HepG2 (cell line): ENCODE results near the gene GIPC3. TPM values are rescaled to one million over a fixed set of nuclear protein-coding genes. Genes with fewer than 3 reads are reported as not detected.
A peak's percentile ranks its signal among the peaks of the same experiment; 100 is the strongest.

ENCODE experiments used
- ATAC-seq: fragments of 200-7000 bp; cut with Tn5 transposase; 3 replicates; pipeline ENCODE4 v1.9.1; 2020; ENCODE audit warnings: mild to moderate bottlenecking, moderate library complexity
- BruUV-seq: library from RNA; stranded (reverse); fragments of 400-500 nt; replicated peaks from 2 replicates; lab custom pipeline; 2021; lab: Mats Ljungman, UMichigan
- CTCF ChIA-PET: fragments of 300-600 bp; formaldehyde crosslinking; extraction: SDS; loops from one replicate; lab custom pipeline; 2021; ENCODE audit warnings: low total read pairs, inconsistent platforms, low intra/inter-chr PET ratio; lab: Yijun Ruan, JAX
- POLR2A ChIA-PET: fragments of 350-600 bp; sonication (Branson Sonifier 250); formaldehyde crosslinking; loops from one replicate; lab custom pipeline; 2020; ENCODE audit warnings: antibody characterized with exemption, inconsistent platforms; lab: Yijun Ruan, JAX
- DNase-seq: peaks from one replicate; pipeline ENCODE4 v3.0.0-alpha.2; 2015; ENCODE audit warnings: low spot score
- FAIRE-seq: peaks from 3 replicates; lab custom pipeline; 2011; peaks lifted over from hg19 to GRCh38; lab: Jason Lieb, UNC
- H2AFZ ChIP-seq: one replicate; pipeline ENCODE4 v1.6.1; 2011; ENCODE audit warnings: low read length, inconsistent platforms
- H3K27ac ChIP-seq: fragments of 300-600 bp; 3 replicates; pipeline ENCODE4 v1.8.0; 2011; ENCODE audit warnings: mixed run types, mild to moderate bottlenecking, mixed read lengths, low read length, inconsistent platforms; ENCODE audit not compliant: insufficient read depth; ENCODE audit errors: extremely low read length
- H3K27me3 ChIP-seq, 2 experiments: fragments of 200-600 bp in 1 of 2; 2 replicates in 1 of 2; 3 replicates in 1 of 2; pipeline versions ENCODE4 v1.6.0 to v1.8.0; 2011; ENCODE audit warnings: low read length in 2 of 2, mild to moderate bottlenecking in 2 of 2, moderate library complexity in 2 of 2, inconsistent platforms in 1 of 2; ENCODE audit not compliant: insufficient read depth in 2 of 2, control insufficient read depth in 1 of 2
- H3K36me3 ChIP-seq, 2 experiments: fragments of 200-600 bp in 1 of 2; replicated peaks in 1 of 2; 2 replicates in 1 of 2; 3 replicates in 1 of 2; pipeline versions ENCODE4 v1.5.1 to v1.8.0; 2011; ENCODE audit warnings: low read length in 2 of 2, inconsistent platforms in 1 of 2; ENCODE audit not compliant: insufficient read depth in 2 of 2, control insufficient read depth in 1 of 2
- H3K4me1 ChIP-seq: 2 replicates; pipeline ENCODE4 v1.5.1; 2012; ENCODE audit warnings: low read length, inconsistent platforms; ENCODE audit not compliant: insufficient read depth
- H3K4me2 ChIP-seq: 2 replicates; pipeline ENCODE4 v1.6.0; 2011; ENCODE audit warnings: low read depth, low read length, inconsistent platforms
- H3K4me3 ChIP-seq, 3 experiments: fragments of 200-600 bp in 1 of 3; sonication (generic), shearing (Covaris generic) in 1 of 3; replicated peaks in 1 of 3; 2 replicates each; pipeline ENCODE4 v1.5.1; 2011 to 2016; ENCODE audit warnings: low read length in 3 of 3, inconsistent platforms in 2 of 3, low read depth in 2 of 3, mild to moderate bottlenecking in 2 of 3, control low read depth in 1 of 3, mixed read lengths in 1 of 3; ENCODE audit not compliant: insufficient read depth in 1 of 3
- H3K79me2 ChIP-seq: one replicate; pipeline ENCODE4 v1.6.1; 2011; ENCODE audit warnings: low read length, inconsistent platforms; ENCODE audit not compliant: insufficient read depth
- H3K9ac ChIP-seq: 2 replicates; pipeline ENCODE4 v1.6.0; 2011; ENCODE audit warnings: mild to moderate bottlenecking, low read depth, low read length, inconsistent platforms; ENCODE audit not compliant: insufficient read depth
- H3K9me3 ChIP-seq: 2 replicates; pipeline ENCODE4 v1.5.1; 2012; ENCODE audit warnings: mild to moderate bottlenecking, low read length
- H4K20me1 ChIP-seq: 2 replicates; pipeline ENCODE4 v1.6.0; 2011; ENCODE audit warnings: inconsistent platforms, mild to moderate bottlenecking, low read length, moderate library complexity; ENCODE audit not compliant: insufficient read depth
- HNRNPL ChIP-seq: fragments of 200-400 bp; formaldehyde crosslinking; IDR thresholded peaks from 2 replicates; pipeline ENCODE4 v1.6.1; 2017; ENCODE audit warnings: mild to moderate bottlenecking, low read depth, low read length
- MXD4 ChIP-seq: IDR thresholded peaks from 2 replicates; pipeline ENCODE4 v1.6.1; 2016; ENCODE audit warnings: mild to moderate bottlenecking, missing biosample characterization, missing genetic modification reagents
- NFKB2 ChIP-seq: sonication (generic); formaldehyde crosslinking; IDR thresholded peaks from 2 replicates; pipeline ENCODE4 v1.4.0; 2020; ENCODE audit warnings: missing genetic modification reagents, borderline replicate concordance
- RBM39 ChIP-seq: fragments of 200-400 bp; formaldehyde crosslinking; IDR thresholded peaks from one replicate; pipeline ENCODE4 v1.6.1; 2018; ENCODE audit warnings: antibody characterized with exemption, mild to moderate bottlenecking, low read depth, low read length; ENCODE audit not compliant: poor library complexity, severe bottlenecking
- SALL1 ChIP-seq: sonication (generic); formaldehyde crosslinking; IDR thresholded peaks from 2 replicates; pipeline ENCODE4 v1.8.0; 2022; ENCODE audit warnings: mild to moderate bottlenecking, missing genetic modification reagents
- SP5 ChIP-seq: IDR thresholded peaks from 2 replicates; pipeline ENCODE4 v1.6.1; 2016; ENCODE audit warnings: low read depth, borderline replicate concordance
- TMF1 ChIP-seq: sonication (generic); formaldehyde crosslinking; IDR thresholded peaks from 2 replicates; pipeline ENCODE4 v1.8.1; 2022; ENCODE audit warnings: low read depth, missing genetic modification reagents
- ZNF160 ChIP-seq: sonication (generic); formaldehyde crosslinking; IDR thresholded peaks from 2 replicates; pipeline ENCODE4 v1.8.0; 2022; ENCODE audit warnings: mild to moderate bottlenecking, inconsistent platforms, missing genetic modification reagents
- ZNF335 ChIP-seq: sonication (generic); formaldehyde crosslinking; IDR thresholded peaks from 2 replicates; pipeline ENCODE4 v1.4.0; 2020; ENCODE audit warnings: missing genetic modification reagents
- WGBS: methylation state at CpG from one replicate; pipeline ENCODE4 v1.1.6; 2017; ENCODE audit warnings: low lambda C conversion rate; 5-methylcytosine and 5-hydroxymethylcytosine counted together
- in situ Hi-C: cut with HindIII; loops from 2 replicates; pipeline ENCODE4 v1.10.0; 2017; ENCODE audit warnings: low pct_unique_long_range_greater_than_20kb; ENCODE audit not compliant: extremely low pct_ligation_motif_present
- intact Hi-C: fragments of 100-400 bp; cut with micrococcal nuclease; formaldehyde crosslinking; loops from one replicate; pipeline ENCODE4 v1.10.0; 2022; ENCODE audit not compliant: unreplicated experiment
- polyA plus RNA-seq, 8 experiments: library from polyadenylated mRNA; depleted of rRNA in 3 of 8; stranded (reverse) in 7 of 8; unstranded in 1 of 8; fragments of >200 nt; fragmentation: Illumina TruSeq in 4 of 8; extraction: Trizol in 4 of 8; gene quantifications; 2 replicates each; pipeline versions ENCODE4 v1.2.1 to v1.2.3, GENCODE V29; 2011 to 2016; ENCODE audit warnings: low read depth in 4 of 8, missing spikeins in 1 of 8, mixed read lengths in 1 of 8; ENCODE audit not compliant: insufficient read depth in 1 of 8
- total RNA-seq, 5 experiments: library from RNA; depleted of rRNA; stranded (reverse); fragments of >200 nt; fragmentation: Illumina TruSeq; extraction: Trizol; gene quantifications; 2 replicates each; pipeline ENCODE4 v1.2.3, GENCODE V29; 2016; ENCODE audit warnings: low read depth in 1 of 5
- TF ChIP-seq, protein P1 (sequence below): sonication (generic); formaldehyde crosslinking; IDR thresholded peaks from 2 replicates; pipeline ENCODE4 v1.9.0; 2022; ENCODE audit warnings: low read depth, missing genetic modification reagents

The GIPC3 gene
- total and polyA plus RNA-seq, 2 of the 13 experiments (the other 11 are each of a cell fraction or from before 2014, with no cell fraction given) = 0.05 TPM; not detected in 1

DNA sequence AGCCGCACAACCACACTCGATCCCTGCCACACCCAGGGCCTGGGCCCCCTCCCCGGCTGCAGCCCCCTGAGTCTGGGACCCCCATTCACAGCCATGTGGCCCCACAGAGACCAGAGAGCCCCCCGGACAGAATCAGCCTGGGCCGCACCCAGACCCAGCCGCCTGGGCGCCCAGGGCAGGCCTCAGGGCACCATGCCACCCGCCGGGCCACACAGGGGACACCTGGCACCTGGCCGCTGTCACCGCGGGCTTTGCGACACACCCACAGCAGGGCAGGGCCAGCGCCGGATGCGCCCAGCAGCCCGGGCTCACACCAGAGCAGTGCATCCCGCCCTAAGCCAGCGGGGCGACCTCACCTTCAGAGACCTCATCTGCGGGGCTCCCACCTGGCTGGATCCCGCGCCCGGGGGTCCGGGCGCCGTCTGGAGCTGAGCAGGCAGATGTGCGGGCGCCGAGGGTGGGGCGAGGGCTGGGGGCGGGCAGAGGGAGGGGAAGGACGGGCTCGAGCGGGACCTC lies 21.0 kb downstream of the GIPC3 start:
- H3K79me2 ChIP-seq = no peaks in the 10 kb centered on the region
- WGBS = 50% methylated on average over 1 of the region's 35 CpGs
- no peaks in the 10 kb centered on the region for H4K20me1 ChIP-seq
- CTCF ChIA-PET = no interaction called here
- peaks cover 48% of the 10 kb centered on the region for H3K4me1 ChIP-seq
- DNase-seq = no peak
- H3K4me3 ChIP-seq = peak overlapping the region; percentile 37 to 59 (median 49); a peak in 5 of 6 replicates
- H3K27me3 ChIP-seq = peaks cover 0 to 29% of the 10 kb centered on the region in 2 experiments; a peak in 2 of 5 replicates
- TF ChIP-seq, protein P1, sequence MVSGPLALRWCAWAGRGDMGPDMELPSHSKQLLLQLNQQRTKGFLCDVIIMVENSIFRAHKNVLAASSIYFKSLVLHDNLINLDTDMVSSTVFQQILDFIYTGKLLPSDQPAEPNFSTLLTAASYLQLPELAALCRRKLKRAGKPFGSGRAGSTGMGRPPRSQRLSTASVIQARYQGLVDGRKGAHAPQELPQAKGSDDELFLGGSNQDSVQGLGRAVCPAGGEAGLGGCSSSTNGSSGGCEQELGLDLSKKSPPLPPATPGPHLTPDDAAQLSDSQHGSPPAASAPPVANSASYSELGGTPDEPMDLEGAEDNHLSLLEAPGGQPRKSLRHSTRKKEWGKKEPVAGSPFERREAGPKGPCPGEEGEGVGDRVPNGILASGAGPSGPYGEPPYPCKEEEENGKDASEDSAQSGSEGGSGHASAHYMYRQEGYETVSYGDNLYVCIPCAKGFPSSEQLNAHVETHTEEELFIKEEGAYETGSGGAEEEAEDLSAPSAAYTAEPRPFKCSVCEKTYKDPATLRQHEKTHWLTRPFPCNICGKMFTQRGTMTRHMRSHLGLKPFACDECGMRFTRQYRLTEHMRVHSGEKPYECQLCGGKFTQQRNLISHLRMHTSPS (CRISPR knock-in tag) = 0 out of 2 replicates have a peak, but pooled peaks have one; percentile 47
- TF ChIP-seq MXD4 (CRISPR knock-in tag) = no peak
- TF ChIP-seq HNRNPL = peak; percentile 73
- 0 out of 2 replicates have a peak, but pooled peaks have one; percentile 10 for TF ChIP-seq SALL1
- no peak overlapping the region for H2AFZ ChIP-seq
- intact Hi-C loops = no loop called here
- H3K4me2 ChIP-seq = peak overlapping the region; percentile 77
- H3K9me3 ChIP-seq = no peaks in the 10 kb centered on the region
- no TSS peak for BruUV-seq
- peak; percentile 53 for ATAC-seq
- H3K27ac ChIP-seq = no peak overlapping the region
- no peak overlapping the region for H3K9ac ChIP-seq
- in situ Hi-C loops = no loop called here
- no peak for FAIRE-seq
- H3K36me3 ChIP-seq = 0 out of 5 replicates have a peak, but pooled peaks cover 0 to 2% of the 10 kb centered on the region in 2 experiments
- POLR2A ChIA-PET = no interaction called here

DNA sequence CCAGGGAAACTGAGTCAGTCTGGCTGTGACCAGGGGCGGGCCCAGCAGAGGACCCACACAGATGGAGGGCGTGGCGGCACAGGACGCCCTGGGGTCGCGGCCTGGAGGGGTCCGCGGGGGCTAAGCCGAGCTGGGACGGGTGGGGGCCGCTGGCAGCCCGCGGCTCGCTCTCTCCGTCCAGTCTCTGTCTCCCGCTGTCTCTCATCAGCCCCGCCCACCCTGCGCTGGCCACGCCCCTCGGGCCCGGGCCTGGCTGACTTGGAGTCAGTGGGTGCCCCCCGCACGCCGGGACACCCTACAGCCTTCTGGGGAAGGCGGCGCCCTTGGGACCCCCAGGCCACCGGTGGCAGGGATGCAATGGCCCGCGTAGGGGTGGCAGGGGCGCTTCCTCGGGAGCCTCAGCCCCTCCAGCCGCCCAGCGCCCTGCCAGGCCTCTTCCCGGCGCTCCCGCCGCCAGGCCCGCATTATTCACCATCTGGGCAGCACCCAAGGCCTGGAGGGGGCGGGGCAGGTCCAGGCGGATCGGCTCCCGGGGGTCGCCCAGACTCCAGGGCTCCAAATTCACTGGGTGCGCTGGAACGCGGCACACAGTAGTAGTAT lies 21.5 kb downstream of the GIPC3 start, which contains the start of gene TBXA2R:
Gene TBXA2R, minus strand, starts transcription at position 186 of the 600 bp plus-strand sequence. CDS start 6,241 bp downstream, outside the sequence.
- H2AFZ ChIP-seq = no peak within 1 kb of the TSS
- peak; percentile 17; the same call in 1 of the 2 replicates for TF ChIP-seq SP5 (CRISPR knock-in tag)
- TF ChIP-seq ZNF160 = no peak
- TF ChIP-seq NFKB2 (CRISPR knock-in tag) = peak; percentile 21; the same call in 1 of the 2 replicates
- TF ChIP-seq TMF1 (CRISPR knock-in tag) = no peak
- TF ChIP-seq ZNF335 (CRISPR knock-in tag) = peak; percentile 49; the same call in 1 of the 2 replicates
- TF ChIP-seq, protein P1 (CRISPR knock-in tag) = 0 out of 2 replicates have a peak, but pooled peaks have one; percentile 5
- peak; percentile 42 for TF ChIP-seq RBM39

More for the DNA sequence above, 21.5 kb downstream of the GIPC3 start, which contains the start of gene TBXA2R:
- peak; percentile 51 for ATAC-seq
- no peaks in the 10 kb centered on the region for H3K79me2 ChIP-seq
- H3K4me2 ChIP-seq = peak within 1 kb of the TSS; percentile 77
- ChIA-PET POLR2A (no interaction called here), CTCF (no interaction called here)
- peak within 1 kb of the TSS; percentile 37 to 59 (median 49) for H3K4me3 ChIP-seq
- H3K27ac ChIP-seq = no peak within 1 kb of the TSS
- H3K27me3 ChIP-seq = peaks cover 0 to 29% of the 10 kb centered on the region in 2 experiments; a peak in 2 of 5 replicates
- BruUV-seq = no TSS peak
- no peak for FAIRE-seq
- intact Hi-C loops = no loop called here
- H3K4me1 ChIP-seq = peaks cover 48% of the 10 kb centered on the region
- H3K9ac ChIP-seq = peak within 1 kb of the TSS; percentile 29; the same call in 1 of the 2 replicates
- WGBS = no CpG with 5 or more reads among the region's 46 CpGs
- no peaks in the 10 kb centered on the region for H3K9me3 ChIP-seq
- DNase-seq = no peak
- in situ Hi-C loops = no loop called here
- peaks cover 0 to 8% of the 10 kb centered on the region in 2 experiments; a peak in 2 of 5 replicates for H3K36me3 ChIP-seq
- H4K20me1 ChIP-seq = no peaks in the 10 kb centered on the region
